Left colon (tissue), 2 donors: ENCODE measurements around the gene HAL. TPM values are rescaled to one million over a fixed set of nuclear protein-coding genes. Genes with fewer than 3 reads are reported as not detected.

Experiments
- ATAC-seq: fragments of 200-7000 bp; cut with Tn5 transposase; one replicate; pipeline ENCODE4 v1.9.1; 2020; ENCODE audit warnings: mild to moderate bottlenecking, moderate library complexity
- DNase-seq, 2 donors: peaks; one replicate each; pipeline ENCODE4 v3.0.0-alpha.2; 2020
- intact Hi-C, 2 donors: fragments of 100-400 bp; cut with DNase I in 1 of 2; cut with micrococcal nuclease in 1 of 2; formaldehyde crosslinking; loops; one replicate each; pipeline versions ENCODE4 v1.11.2 to v1.14.0; 2022; cut with DNase I, micrococcal nuclease
- total RNA-seq, 2 donors: library from RNA; stranded (reverse); fragmentation: NEBNext Ultra II Directional; extraction: Animal tissue kit (Norgen Biotek cat#: 25700); gene quantifications; one replicate each; pipeline ENCODE4 v1.2.1, GENCODE V29; 2021
- donor health status: DM: no; HTN: no; CAD: no.
- donor health status: DM: yes; HTN: yes; CAD: no.

HAL gene
- total RNA-seq, 2 donors from 2014 or later: 2.5 to 2.7 TPM

DNA sequence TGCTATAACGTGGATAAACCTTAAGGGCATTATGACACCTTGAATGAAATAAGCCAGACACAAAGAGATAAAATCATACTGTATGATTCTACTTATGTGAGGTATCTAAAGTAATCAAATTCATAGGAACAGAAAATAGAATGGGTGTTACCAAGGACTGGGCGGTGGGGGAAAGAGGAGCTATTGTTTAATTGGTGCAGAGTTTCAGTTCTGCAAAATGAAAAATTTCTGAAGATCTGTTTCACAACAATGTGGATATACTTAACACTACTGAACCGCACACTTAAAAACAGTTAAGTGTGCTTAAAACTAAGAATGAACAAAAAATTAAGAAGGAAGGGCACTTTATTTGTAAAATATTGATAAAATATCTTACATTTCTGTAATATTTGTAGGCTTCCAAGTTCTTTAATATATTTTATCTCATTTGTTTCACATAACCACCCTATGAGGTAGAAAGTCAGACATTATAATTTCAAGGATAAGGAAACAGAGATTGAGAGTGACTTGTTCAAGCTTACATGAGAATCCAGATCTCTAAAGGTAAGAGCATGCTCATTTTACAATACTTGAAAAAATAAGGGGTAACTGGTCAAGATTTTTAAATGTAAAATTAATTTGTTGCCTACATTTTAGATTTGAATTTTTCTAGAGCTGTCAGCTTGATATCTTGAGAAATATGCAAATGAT lies 24.3 kb upstream of the HAL start:
- ATAC-seq: no peak
- intact Hi-C loops: no loop called here
- DNase-seq: no peak

DNA sequence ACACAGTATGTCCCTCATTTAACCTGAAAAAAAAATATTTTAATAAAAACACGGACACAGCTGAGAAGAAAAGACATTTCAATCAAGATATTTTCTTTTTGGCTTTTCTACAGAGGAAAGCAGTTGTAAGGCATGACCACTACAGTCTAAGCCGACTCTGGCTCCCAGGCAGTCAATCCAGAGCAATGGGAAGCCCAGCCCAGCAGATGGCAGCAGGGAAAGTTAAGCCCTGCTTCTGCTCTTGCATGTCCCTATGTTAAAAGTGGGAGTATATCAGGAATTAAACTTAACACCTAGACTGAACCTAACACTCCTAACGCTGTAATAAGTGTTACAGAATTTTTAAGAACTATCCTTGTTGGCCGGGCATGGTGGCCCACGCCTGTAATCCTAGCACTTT lies 19.5 kb upstream of the HAL start:
- intact Hi-C loops: no loop called here
- ATAC-seq (peak; percentile 56), DNase-seq (peak in 1 of 2 donors; percentile 28)

GRCh38 chr12:96014943-96015599 lies 18.9 kb upstream of the HAL start:
- DNase-seq (no peak), ATAC-seq (no peak)
- intact Hi-C loops: no loop called here

DNA sequence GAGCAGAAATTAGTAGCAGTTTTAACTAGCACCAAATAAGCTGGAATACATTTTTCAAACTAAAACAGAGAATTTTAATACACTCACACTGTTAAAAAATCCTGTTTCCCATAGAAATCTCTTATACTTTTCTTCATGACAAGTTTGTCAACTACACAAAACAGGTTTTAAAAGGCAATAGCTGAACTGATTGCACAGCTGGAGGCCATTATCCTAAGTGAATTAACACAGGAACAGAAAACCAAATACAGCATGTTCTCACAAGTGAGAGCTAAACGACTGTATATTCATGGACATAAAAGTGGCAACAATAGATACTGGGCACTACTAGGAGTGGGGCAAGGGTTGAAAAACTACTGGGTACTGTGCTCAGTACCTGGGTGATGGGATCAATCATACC lies 11.6 kb upstream of the HAL start:
- no peak for DNase-seq
- ATAC-seq: no peak
- intact Hi-C loops: no loop called here

DNA sequence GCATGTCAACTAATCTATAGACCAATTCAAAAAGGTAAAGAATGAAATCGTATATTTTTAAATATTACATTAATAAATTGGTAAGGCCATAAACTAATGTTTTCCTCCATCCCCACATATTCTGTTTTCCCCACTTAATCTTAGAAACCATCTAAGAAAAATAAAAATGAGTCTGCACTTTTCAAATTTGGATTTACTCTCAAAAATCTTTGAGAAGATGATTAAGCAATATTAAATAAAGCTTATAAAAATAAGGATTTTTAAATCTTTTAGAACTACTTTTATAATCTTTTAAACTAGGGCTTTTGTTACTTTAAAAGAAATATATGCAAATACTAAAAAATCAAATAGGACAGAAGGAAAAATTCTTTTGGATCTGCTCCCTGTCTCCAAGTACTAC lies 10.6 kb upstream of the HAL start:
- ATAC-seq: no peak
- intact Hi-C loops: no loop called here

GRCh38 chr12:96000858-96001257 lies 4.7 kb upstream of the HAL start:
- ATAC-seq: no peak
- no peak for DNase-seq
- intact Hi-C loops: no loop called here

More for the DNA sequence above, 10.6 kb upstream of the HAL start:
- no peak for DNase-seq

GRCh38 chr12:95999484-95999883 lies 3.3 kb upstream of the HAL start:
- ATAC-seq (no peak), DNase-seq (no peak)
- intact Hi-C loops: loop anchor here in 1 of 2 donors (5.0 kb wide), 1 partner anchor 82 kb away; no protein-coding TSS in a partner anchor

- DNase-seq (peak in 1 of 2 donors; percentile 16), ATAC-seq (peak; percentile 89)
- intact Hi-C loops: loop anchor here in 1 of 2 donors (5.0 kb wide), 1 partner anchor 81 kb away; no protein-coding TSS in a partner anchor
These were observed 2.6 kb upstream of the HAL start for GRCh38 chr12:95998611-95999286.

GRCh38 chr12:95997911-95998510 lies 1.9 kb upstream of the HAL start:
- DNase-seq (no peak), ATAC-seq (no peak)
- intact Hi-C loops: loop anchor here in 1 of 2 donors (5.0 kb wide), 1 partner anchor 81 kb away; no protein-coding TSS in a partner anchor

- DNase-seq: no peak
- no peak for ATAC-seq
- intact Hi-C loops: loop anchor here in 1 of 2 donors (5.0 kb wide), 1 partner anchor 80 kb away; no protein-coding TSS in a partner anchor
These were observed 1.1 kb upstream of the HAL start for GRCh38 chr12:95997276-95997675.

GRCh38 chr12:95995238-95996031 lies 709 bp downstream of the HAL start:
- no peak for DNase-seq
- intact Hi-C loops: loop anchor here in 1 of 2 donors (5.0 kb wide), 1 partner anchor 78 kb away; no protein-coding TSS in a partner anchor
- peak; percentile 16 for ATAC-seq

- ATAC-seq: no peak
- intact Hi-C loops: no loop called here
- no peak for DNase-seq
These were observed 1.7 kb downstream of the HAL start for GRCh38 chr12:95994476-95994875.

DNA sequence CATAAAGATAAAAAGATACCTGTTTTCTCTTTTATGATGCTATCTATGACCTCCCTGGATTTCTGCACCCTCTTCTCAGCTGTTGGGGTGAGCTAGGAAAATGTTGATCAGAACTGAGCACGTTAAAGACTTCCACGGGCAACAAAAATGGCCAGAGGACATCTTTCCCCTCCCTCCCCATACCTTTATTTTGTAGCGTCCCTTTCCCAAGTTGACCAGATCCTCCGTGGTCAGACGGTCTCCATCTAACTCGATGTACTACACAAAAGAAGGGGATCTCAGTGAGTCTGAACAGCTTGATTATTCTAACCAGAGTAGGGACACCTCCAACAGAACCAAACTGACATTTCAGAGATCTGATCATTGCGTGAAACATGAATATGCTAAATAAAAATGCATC lies 2.2 kb downstream of the HAL start:
- intact Hi-C loops: no loop called here

GRCh38 chr12:95990136-95990535 lies 6.0 kb downstream of the HAL start:
- no peak for ATAC-seq
- intact Hi-C loops: no loop called here

More for the DNA sequence above, 2.2 kb downstream of the HAL start:
- DNase-seq (no peak), ATAC-seq (no peak)

GRCh38 chr12:95989504-95990123 lies 6.5 kb downstream of the HAL start:
- ATAC-seq: no peak

More at GRCh38 chr12:95990136-95990535, 6.0 kb downstream of the HAL start:
- DNase-seq: no peak

DNA sequence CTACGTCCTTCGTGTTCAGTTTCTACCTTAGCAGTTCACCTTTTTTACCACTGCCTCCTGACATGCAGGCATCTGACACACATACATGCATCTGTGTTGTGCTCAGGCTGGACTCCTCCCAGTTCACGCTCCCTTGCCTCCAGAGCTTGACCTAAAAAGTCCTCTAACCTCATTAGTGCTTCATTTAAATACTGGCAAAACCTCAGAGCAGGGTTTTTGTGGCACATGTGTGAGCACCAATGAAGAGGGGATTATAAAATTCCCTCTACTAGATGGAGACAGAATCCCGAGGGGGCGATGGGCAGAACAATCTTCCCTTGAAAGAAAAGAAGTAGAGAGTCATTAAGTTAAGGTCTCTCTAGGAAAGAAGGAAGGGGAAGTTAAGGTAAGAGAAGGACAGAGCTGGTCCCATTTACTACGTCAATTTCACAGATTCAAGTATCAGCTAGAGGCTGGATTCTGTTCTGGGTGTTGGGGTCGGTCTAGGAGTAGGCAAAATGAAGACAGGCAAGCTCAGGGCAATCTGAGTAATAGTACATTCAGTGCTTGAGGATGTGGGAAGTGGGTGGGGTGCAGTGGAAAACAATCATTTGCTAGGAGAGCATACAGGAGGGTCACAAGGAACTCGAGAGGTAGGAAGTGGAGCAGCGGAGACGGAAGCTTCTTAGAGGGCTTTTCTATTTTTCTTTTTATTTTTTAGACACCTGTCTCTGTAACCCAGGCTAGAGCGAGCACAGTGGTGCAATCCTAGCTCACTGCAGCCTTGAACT lies 7.5 kb downstream of the HAL start:
- DNase-seq (no peak), ATAC-seq (no peak)
- intact Hi-C loops: no loop called here

More at GRCh38 chr12:95989504-95990123, 6.5 kb downstream of the HAL start:
- intact Hi-C loops: no loop called here
- no peak for DNase-seq
